A549 (cell line): ENCODE data around the gene INF2. TPM values are rescaled to one million over a fixed set of nuclear protein-coding genes. Genes with fewer than 3 reads are reported as not detected.
A peak's percentile ranks its signal among the peaks of the same experiment; 100 is the strongest.

Experiments
- ATAC-seq, 2 experiments: fragments of 200-7000 bp in 1 of 2; fragments of >200 bp in 1 of 2; cut with Nextera tagmentation in 1 of 2; cut with Tn5 transposase in 1 of 2; 3 replicates each; pipeline versions ENCODE4 v1.8.0 to v1.9.1; 2018 to 2020; ENCODE audit warnings: mild to moderate bottlenecking in 1 of 2, moderate library complexity in 1 of 2
- CTCF ChIA-PET: fragments of 300-600 bp; sonication (Branson Sonifier 250); formaldehyde crosslinking; extraction: SDS; loops from one replicate; lab custom pipeline; 2021; ENCODE audit warnings: antibody characterized with exemption, inconsistent platforms; lab: Yijun Ruan, JAX
- POLR2A ChIA-PET: fragments of 350-600 bp; formaldehyde crosslinking; extraction: SDS; loops from one replicate; lab custom pipeline; 2021; ENCODE audit warnings: antibody characterized with exemption, inconsistent platforms; lab: Yijun Ruan, JAX
- DNase-seq, 2 experiments: peaks; one replicate each; pipeline versions ENCODE4 v3.0.0 to v3.0.0-alpha.2; 2011 to 2016; ENCODE audit warnings: low read depth in 1 of 2, low spot score in 1 of 2
- FAIRE-seq: peaks from 2 replicates; lab custom pipeline; 2011; peaks lifted over from hg19 to GRCh38; lab: Jason Lieb, UNC
- H3K27ac ChIP-seq, 2 experiments: fragments of >200 bp; sonication (Bioruptor Twin); formaldehyde crosslinking; 3 replicates each; pipeline ENCODE4 v1.5.1; 2016 to 2017
- H3K4me1 ChIP-seq: fragments of >200 bp; sonication (Bioruptor Twin); formaldehyde crosslinking; 3 replicates; pipeline ENCODE4 v1.6.1; 2016
- H3K4me2 ChIP-seq: fragments of >200 bp; sonication (Bioruptor Twin); formaldehyde crosslinking; 3 replicates; pipeline ENCODE4 v1.6.1; 2016
- H3K4me3 ChIP-seq: fragments of >200 bp; sonication (Bioruptor Twin); formaldehyde crosslinking; 3 replicates; pipeline ENCODE4 v1.5.1; 2016
- H3K9me3 ChIP-seq: fragments of >200 bp; sonication (Bioruptor Twin); formaldehyde crosslinking; 3 replicates; pipeline ENCODE4 v1.6.1; 2016
- CBX2 ChIP-seq: fragments of 200-600 bp; sonication (generic); IDR thresholded peaks from 2 replicates; pipeline ENCODE4 v1.6.1; 2016; ENCODE audit warnings: low read depth, mild to moderate bottlenecking, borderline replicate concordance
- EHF ChIP-seq: fragments of 250-450 bp; sonication (Bioruptor Pico); IDR thresholded peaks from 2 replicates; pipeline ENCODE4 v1.5.0; 2020; ENCODE audit warnings: mild to moderate bottlenecking
- EP300 ChIP-seq, 2 experiments: fragments of >200 bp; sonication (Bioruptor Twin); formaldehyde crosslinking; IDR thresholded peaks; 2 replicates in 1 of 2; 3 replicates in 1 of 2; pipeline ENCODE4 v1.6.1; 2016 to 2017
- FOSB ChIP-seq: fragments of 250-450 bp; sonication (Bioruptor Pico); IDR thresholded peaks from 2 replicates; pipeline ENCODE4 v1.5.0; 2020; ENCODE audit warnings: mild to moderate bottlenecking, moderate library complexity
- HDAC2 ChIP-seq: fragments of 200-600 bp; sonication (generic); IDR thresholded peaks from 2 replicates; pipeline ENCODE4 v1.6.1; 2016
- HEYL ChIP-seq: fragments of 250-450 bp; sonication (Bioruptor Pico); IDR thresholded peaks from 2 replicates; pipeline ENCODE4 v1.8.0; 2021; ENCODE audit warnings: mild to moderate bottlenecking, moderate library complexity
- HOXA7 ChIP-seq: fragments of 250-450 bp; sonication (Bioruptor Pico); IDR thresholded peaks from 2 replicates; pipeline ENCODE4 v1.5.0; 2020; ENCODE audit warnings: mild to moderate bottlenecking, moderate library complexity
- HOXB5 ChIP-seq: fragments of 250-450 bp; sonication (Bioruptor Pico); IDR thresholded peaks from 2 replicates; pipeline ENCODE4 v1.5.0; 2020; ENCODE audit warnings: mild to moderate bottlenecking, moderate library complexity
- MAFK ChIP-seq: fragments of 450-650 bp; IDR thresholded peaks from 2 replicates; pipeline ENCODE4 v1.6.1; 2014; ENCODE audit not compliant: partially characterized antibody
- NFE2L2 ChIP-seq: fragments of 150-350 bp; conservative IDR thresholded peaks from 2 replicates; pipeline ENCODE4 v1.6.1; 2014; ENCODE audit warnings: low read length
- NPAS2 ChIP-seq: fragments of 250-450 bp; sonication (Bioruptor Pico); IDR thresholded peaks from 2 replicates; pipeline ENCODE4 v1.8.0; 2022; ENCODE audit warnings: mild to moderate bottlenecking, moderate library complexity, borderline replicate concordance
- NR3C1 ChIP-seq: fragments of >200 bp; sonication (Bioruptor Twin); formaldehyde crosslinking; IDR thresholded peaks from 3 replicates; pipeline ENCODE4 v1.6.1; 2017
- POLR2AphosphoS2 ChIP-seq: conservative IDR thresholded peaks from 2 replicates; pipeline ENCODE4 v1.6.1; 2012; ENCODE audit warnings: low read length, improper control_type of control experiment, inconsistent platforms
- RCOR1 ChIP-seq: fragments of 150-350 bp; IDR thresholded peaks from 2 replicates; pipeline ENCODE4 v1.6.1; 2014; ENCODE audit warnings: antibody characterized with exemption, low read length, low read depth
- RNF2 ChIP-seq: fragments of 200-600 bp; sonication (generic); IDR thresholded peaks from 2 replicates; pipeline ENCODE4 v1.6.1; 2016; ENCODE audit warnings: low read depth, mild to moderate bottlenecking, antibody characterized with exemption, moderate library complexity, borderline replicate concordance
- SREBF2 ChIP-seq: fragments of 450-650 bp; IDR thresholded peaks from 2 replicates; pipeline ENCODE4 v1.6.1; 2014; ENCODE audit warnings: mild to moderate bottlenecking, moderate library complexity
- TFCP2L1 ChIP-seq: fragments of 250-450 bp; sonication (Bioruptor Pico); IDR thresholded peaks from 2 replicates; pipeline ENCODE4 v1.5.0; 2021; ENCODE audit warnings: mild to moderate bottlenecking
- ZNF302 ChIP-seq: fragments of 250-450 bp; sonication (Bioruptor Pico); IDR thresholded peaks from 2 replicates; pipeline ENCODE4 v1.9.0; 2021; ENCODE audit warnings: inconsistent platforms, mild to moderate bottlenecking, moderate library complexity
- ZSCAN20 ChIP-seq: fragments of 250-450 bp; sonication (Bioruptor Pico); IDR thresholded peaks from 2 replicates; pipeline ENCODE4 v1.8.0; 2022; ENCODE audit warnings: mild to moderate bottlenecking, moderate library complexity
- WGBS: methylation state at CpG from one replicate; pipeline ENCODE4 v1.1.6; 2017; ENCODE audit errors: missing lambda C conversion rate; 5-methylcytosine and 5-hydroxymethylcytosine counted together
- polyA plus RNA-seq, 4 experiments: library from polyadenylated mRNA; depleted of rRNA in 3 of 4; stranded (reverse); fragments of >200 nt; fragmentation: RNase III in 1 of 4; extraction: RNeasy Plus Mini Kit Qiagen cat#74134 plus additional on column Dnase treatment in 1 of 4; gene quantifications; 2 replicates in 3 of 4; 3 replicates in 1 of 4; pipeline ENCODE4 v1.2.3, GENCODE V29; 2011 to 2017
- TF ChIP-seq, protein P1 (sequence below): fragments of 150-350 bp; IDR thresholded peaks from 2 replicates; pipeline ENCODE4 v1.6.1; 2014; ENCODE audit warnings: low read depth, mild to moderate bottlenecking, low read length
- TF ChIP-seq, protein P2 (sequence below): IDR thresholded peaks from 2 replicates; pipeline ENCODE4 v1.6.1; 2012
- TF ChIP-seq, protein P3 (sequence below): IDR thresholded peaks from 2 replicates; pipeline ENCODE4 v1.6.1; 2012; ENCODE audit warnings: low read depth, borderline replicate concordance
- TF ChIP-seq, protein P4 (sequence below): fragments of >200 bp; sonication (Bioruptor Twin); formaldehyde crosslinking; IDR thresholded peaks from 3 replicates; pipeline ENCODE4 v1.6.1; 2016

The INF2 gene
- polyA plus RNA-seq, 2 of the 4 experiments (the other 2 are of a cell fraction), result 24.7 to 71.2 TPM

DNA sequence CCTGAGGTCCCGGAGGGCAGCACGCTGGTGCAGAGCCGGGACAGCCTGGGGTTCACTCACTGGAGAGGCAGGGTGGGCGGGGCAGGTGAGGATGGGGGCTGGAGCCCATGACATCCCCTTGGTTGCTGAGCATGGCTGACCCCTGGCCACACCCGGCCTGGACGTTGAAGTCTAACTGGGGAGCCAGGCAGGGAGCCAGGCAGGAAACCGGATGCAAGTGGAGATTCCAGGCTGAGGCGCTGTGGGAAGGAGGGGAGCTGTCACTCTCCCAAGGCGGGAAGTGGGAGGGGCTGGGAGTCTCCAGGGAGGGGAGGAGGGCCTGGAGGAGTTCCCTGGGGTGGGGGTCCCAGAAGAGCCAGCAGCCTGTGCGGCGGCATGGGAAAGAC lies 7.7 kb upstream of the INF2 start (continued):
- TF ChIP-seq, protein P1, sequence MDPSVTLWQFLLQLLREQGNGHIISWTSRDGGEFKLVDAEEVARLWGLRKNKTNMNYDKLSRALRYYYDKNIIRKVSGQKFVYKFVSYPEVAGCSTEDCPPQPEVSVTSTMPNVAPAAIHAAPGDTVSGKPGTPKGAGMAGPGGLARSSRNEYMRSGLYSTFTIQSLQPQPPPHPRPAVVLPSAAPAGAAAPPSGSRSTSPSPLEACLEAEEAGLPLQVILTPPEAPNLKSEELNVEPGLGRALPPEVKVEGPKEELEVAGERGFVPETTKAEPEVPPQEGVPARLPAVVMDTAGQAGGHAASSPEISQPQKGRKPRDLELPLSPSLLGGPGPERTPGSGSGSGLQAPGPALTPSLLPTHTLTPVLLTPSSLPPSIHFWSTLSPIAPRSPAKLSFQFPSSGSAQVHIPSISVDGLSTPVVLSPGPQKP, result no peak
- no peak for TF ChIP-seq TFCP2L1 (CRISPR knock-in tag)
- TF ChIP-seq NFE2L2, result no peak
- TF ChIP-seq ZNF302 (CRISPR knock-in tag), result no peak
- TF ChIP-seq, protein P2, sequence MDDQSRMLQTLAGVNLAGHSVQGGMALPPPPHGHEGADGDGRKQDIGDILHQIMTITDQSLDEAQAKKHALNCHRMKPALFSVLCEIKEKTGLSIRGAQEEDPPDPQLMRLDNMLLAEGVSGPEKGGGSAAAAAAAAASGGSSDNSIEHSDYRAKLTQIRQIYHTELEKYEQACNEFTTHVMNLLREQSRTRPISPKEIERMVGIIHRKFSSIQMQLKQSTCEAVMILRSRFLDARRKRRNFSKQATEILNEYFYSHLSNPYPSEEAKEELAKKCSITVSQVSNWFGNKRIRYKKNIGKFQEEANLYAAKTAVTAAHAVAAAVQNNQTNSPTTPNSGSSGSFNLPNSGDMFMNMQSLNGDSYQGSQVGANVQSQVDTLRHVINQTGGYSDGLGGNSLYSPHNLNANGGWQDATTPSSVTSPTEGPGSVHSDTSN, result peak; percentile 87
- no peak for TF ChIP-seq CBX2
- TF ChIP-seq, protein P3, sequence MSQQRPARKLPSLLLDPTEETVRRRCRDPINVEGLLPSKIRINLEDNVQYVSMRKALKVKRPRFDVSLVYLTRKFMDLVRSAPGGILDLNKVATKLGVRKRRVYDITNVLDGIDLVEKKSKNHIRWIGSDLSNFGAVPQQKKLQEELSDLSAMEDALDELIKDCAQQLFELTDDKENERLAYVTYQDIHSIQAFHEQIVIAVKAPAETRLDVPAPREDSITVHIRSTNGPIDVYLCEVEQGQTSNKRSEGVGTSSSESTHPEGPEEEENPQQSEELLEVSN, result no peak
- TF ChIP-seq POLR2AphosphoS2, result no peak
- no peak for TF ChIP-seq EHF (CRISPR knock-in tag)
- TF ChIP-seq HEYL (CRISPR knock-in tag), result no peak
- peak in 1 of 2 experiments; percentile 22; a peak in 1 of 5 replicates for TF ChIP-seq EP300 (IDR thresholded peaks at IDR 0.05)
- no peak for TF ChIP-seq HOXB5 (CRISPR knock-in tag)
- no peak for TF ChIP-seq HDAC2
- no peak for TF ChIP-seq FOSB (CRISPR knock-in tag)
- no peak for TF ChIP-seq SREBF2
- TF ChIP-seq RCOR1, result no peak
- TF ChIP-seq RNF2, result no peak
- no peak for TF ChIP-seq NR3C1

DNA sequence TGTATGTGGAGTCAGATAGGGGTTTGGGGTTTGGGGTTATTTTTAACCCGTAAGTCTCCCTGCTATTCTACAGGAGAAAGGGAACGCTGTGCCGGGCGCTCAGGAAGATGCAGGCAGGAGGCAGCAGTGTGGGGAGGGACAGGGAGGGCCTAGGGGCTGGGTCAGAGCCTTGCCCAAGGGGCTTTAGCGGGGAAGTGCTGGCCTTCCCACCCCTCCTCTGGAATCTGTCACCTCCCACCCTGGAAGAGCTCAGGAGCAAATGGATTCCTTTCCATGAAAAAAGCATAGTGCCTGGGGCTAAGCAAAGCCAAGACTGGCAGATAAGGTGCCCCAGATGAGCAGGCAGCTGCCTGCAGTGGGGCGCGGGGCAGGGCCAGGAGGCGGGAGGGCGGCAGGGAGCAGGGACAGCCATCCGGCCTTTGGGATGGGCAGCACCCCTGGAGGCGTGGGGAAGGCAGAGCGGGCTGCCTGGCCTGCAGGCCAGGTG lies 7.3 kb upstream of the INF2 start:
- WGBS, result 8% methylated on average over 12 of the region's 12 CpGs
- Histone ChIP-seq H3K4me2 (peak overlapping the region; percentile 87), H3K9me3 (no peaks in the 10 kb centered on the region), H3K27ac (peak overlapping the region; percentile 98 to 100), H3K4me1 (peaks cover 85% of the 10 kb centered on the region), H3K4me3 (peak overlapping the region; percentile 38)
- TF ChIP-seq ZSCAN20 (CRISPR knock-in tag) (no peak), HOXA7 (CRISPR knock-in tag) (0 out of 2 replicates have a peak, but pooled peaks have one; percentile 53), NPAS2 (CRISPR knock-in tag) (no peak), MAFK (no peak)
- TF ChIP-seq, protein P4, sequence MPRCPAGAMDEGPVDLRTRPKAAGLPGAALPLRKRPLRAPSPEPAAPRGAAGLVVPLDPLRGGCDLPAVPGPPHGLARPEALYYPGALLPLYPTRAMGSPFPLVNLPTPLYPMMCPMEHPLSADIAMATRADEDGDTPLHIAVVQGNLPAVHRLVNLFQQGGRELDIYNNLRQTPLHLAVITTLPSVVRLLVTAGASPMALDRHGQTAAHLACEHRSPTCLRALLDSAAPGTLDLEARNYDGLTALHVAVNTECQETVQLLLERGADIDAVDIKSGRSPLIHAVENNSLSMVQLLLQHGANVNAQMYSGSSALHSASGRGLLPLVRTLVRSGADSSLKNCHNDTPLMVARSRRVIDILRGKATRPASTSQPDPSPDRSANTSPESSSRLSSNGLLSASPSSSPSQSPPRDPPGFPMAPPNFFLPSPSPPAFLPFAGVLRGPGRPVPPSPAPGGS, result 0 out of 3 replicates have a peak, but pooled peaks have one; percentile 24
- FAIRE-seq (no peak), DNase-seq (peak; percentile 55 to 76), ATAC-seq (peak in 1 of 2 experiments; percentile 28; a peak in 3 of 6 replicates)
- ChIA-PET CTCF (interaction anchor here (0.6 to 7.6 kb wide), 17 partner anchors 9 to 701 kb away, joined by 3 to 117 read pairs (median 8); partner anchors contain the start of gene INF2), POLR2A (interaction anchor here (0.7 to 3.9 kb wide), 8 partner anchors 14 to 70 kb away, joined by 3 to 19 read pairs (median 3); partner anchors contain the start of gene SIVA1)
